H1 (cell line): ENCODE results near the gene LHFPL3. TPM values are rescaled to one million over a fixed set of nuclear protein-coding genes. Genes with fewer than 3 reads are reported as not detected.

Experiments used
- CTCF ChIA-PET: fragments of 300-600 bp; sonication (Branson Sonifier 250); formaldehyde crosslinking; loops from one replicate; lab custom pipeline; 2021; ENCODE audit not compliant: partially characterized antibody; lab: Charles Lee
- POLR2A ChIA-PET: fragments of 300-600 bp; sonication (Branson Sonifier 250); formaldehyde crosslinking; loops from one replicate; lab custom pipeline; 2021; ENCODE audit warnings: inconsistent platforms; ENCODE audit not compliant: partially characterized antibody; lab: Charles Lee
- DNase-seq, 2 experiments: peaks; one replicate each; pipeline versions ENCODE4 v3.0.0 to v3.0.0-alpha.2; 2010 to 2022; ENCODE audit warnings: low spot score in 2 of 2, low read depth in 1 of 2, mixed read lengths in 1 of 2
- FAIRE-seq: peaks from 2 replicates; lab custom pipeline; 2011; peaks lifted over from hg19 to GRCh38; lab: Jason Lieb, UNC
- H2AFZ ChIP-seq: 2 replicates; pipeline ENCODE4 v1.8.1; 2012; ENCODE audit warnings: low read length, inconsistent platforms
- H2AK5ac ChIP-seq: 2 replicates; pipeline ENCODE4 v1.6.1; 2013; ENCODE audit warnings: low read depth, low read length
- H2BK120ac ChIP-seq: replicated peaks from 2 replicates; pipeline ENCODE3; 2013; ENCODE audit warnings: low read depth, low read length, inconsistent platforms
- H2BK12ac ChIP-seq: 2 replicates; pipeline ENCODE4 v1.6.1; 2013; ENCODE audit warnings: low read depth, low read length
- H2BK15ac ChIP-seq: 2 replicates; pipeline ENCODE4 v1.6.1; 2013; ENCODE audit warnings: low read length
- H2BK20ac ChIP-seq: 2 replicates; pipeline ENCODE4 v1.6.1; 2013; ENCODE audit warnings: low read length
- H2BK5ac ChIP-seq: 2 replicates; pipeline ENCODE4 v1.6.1; 2013; ENCODE audit warnings: low read depth, low read length
- H3K14ac ChIP-seq: 2 replicates; pipeline ENCODE4 v1.6.1; 2013; ENCODE audit warnings: inconsistent platforms; ENCODE audit not compliant: insufficient read length
- H3K18ac ChIP-seq: 2 replicates; pipeline ENCODE4 v1.6.1; 2013; ENCODE audit warnings: low read length; ENCODE audit errors: extremely low read depth
- H3K23ac ChIP-seq: 2 replicates; pipeline ENCODE4 v1.6.1; 2013; ENCODE audit warnings: inconsistent platforms; ENCODE audit not compliant: insufficient read length
- H3K23me2 ChIP-seq: 2 replicates; pipeline ENCODE4 v1.6.1; 2013; ENCODE audit warnings: low read depth, low read length
- H3K27ac ChIP-seq: 2 replicates; pipeline ENCODE4 v1.6.1; 2011; ENCODE audit warnings: low read depth, low read length, inconsistent platforms
- H3K27me3 ChIP-seq, 4 experiments: replicated peaks in 1 of 4; 1 replicate in 1 of 4; 2 replicates in 3 of 4; pipeline versions ENCODE4 v1.6.1 to v1.8.1; 2011 to 2013; ENCODE audit warnings: low read length in 3 of 4, mild to moderate bottlenecking in 3 of 4, inconsistent platforms in 2 of 4, mixed read lengths in 2 of 4, moderate library complexity in 1 of 4; ENCODE audit not compliant: control insufficient read depth in 3 of 4, insufficient read depth in 3 of 4; ENCODE audit errors: extremely low read depth in 1 of 4
- H3K36me3 ChIP-seq, 4 experiments: 2 replicates each; pipeline versions ENCODE4 v1.6.1 to v1.8.1; 2011 to 2013; ENCODE audit warnings: mild to moderate bottlenecking in 4 of 4, low read length in 3 of 4, moderate library complexity in 2 of 4, control low read depth in 1 of 4, inconsistent platforms in 1 of 4; ENCODE audit not compliant: insufficient read depth in 4 of 4, control insufficient read depth in 2 of 4
- H3K4ac ChIP-seq: replicated peaks from 2 replicates; pipeline ENCODE3; 2013; ENCODE audit warnings: low read length, low read depth, mixed read lengths, inconsistent platforms; ENCODE audit not compliant: insufficient read length
- H3K4me1 ChIP-seq, 4 experiments: replicated peaks in 1 of 4; 1 replicate in 1 of 4; 2 replicates in 3 of 4; pipeline versions ENCODE4 v1.6.1 to v1.8.1; 2011 to 2013; ENCODE audit warnings: low read length in 3 of 4, inconsistent platforms in 2 of 4, mixed read lengths in 1 of 4; ENCODE audit not compliant: insufficient read depth in 4 of 4, control insufficient read depth in 3 of 4
- H3K4me2 ChIP-seq, 2 experiments: 2 replicates each; pipeline versions ENCODE4 v1.6.1 to v1.8.1; 2011 to 2013; ENCODE audit warnings: low read depth in 2 of 2, low read length in 2 of 2, control low read depth in 1 of 2, inconsistent platforms in 1 of 2, mild to moderate bottlenecking in 1 of 2; ENCODE audit not compliant: insufficient read depth in 1 of 2
- H3K4me3 ChIP-seq, 4 experiments: fragments of 200-600, 300-600 bp in 1 of 4; sonication (generic), shearing (Covaris generic), sonication (Bioruptor Twin) in 1 of 4; 2 replicates each; pipeline versions ENCODE4 v1.5.1 to v1.8.1; 2011 to 2016; ENCODE audit warnings: low read length in 4 of 4, low read depth in 3 of 4, control low read depth in 2 of 4, inconsistent platforms in 2 of 4, mild to moderate bottlenecking in 2 of 4, mixed read lengths in 1 of 4, moderate library complexity in 1 of 4; ENCODE audit not compliant: insufficient read depth in 2 of 4; ENCODE audit errors: extremely low read depth in 1 of 4
- H3K56ac ChIP-seq: replicated peaks from 2 replicates; pipeline ENCODE3; 2013; ENCODE audit warnings: low read depth, mild to moderate bottlenecking, mixed read lengths, low read length, inconsistent platforms; ENCODE audit not compliant: insufficient read length
- H3K79me1 ChIP-seq: 2 replicates; pipeline ENCODE4 v1.6.1; 2013; ENCODE audit warnings: low read depth, low read length, control low read depth
- H3K79me2 ChIP-seq, 2 experiments: 2 replicates each; pipeline versions ENCODE4 v1.6.1 to v1.8.1; 2012 to 2013; ENCODE audit warnings: low read length in 2 of 2, mild to moderate bottlenecking in 2 of 2, inconsistent platforms in 1 of 2; ENCODE audit not compliant: insufficient read depth in 2 of 2, control insufficient read depth in 1 of 2
- H3K9ac ChIP-seq, 4 experiments: replicated peaks in 1 of 4; 1 replicate in 1 of 4; 2 replicates in 3 of 4; pipeline versions ENCODE4 v1.6.1 to v1.8.1; 2011 to 2013; ENCODE audit warnings: low read depth in 3 of 4, low read length in 3 of 4, control low read depth in 2 of 4, mild to moderate bottlenecking in 2 of 4, moderate library complexity in 2 of 4, inconsistent platforms in 1 of 4; ENCODE audit errors: extremely low read depth in 1 of 4
- H3K9me3 ChIP-seq, 2 experiments: 2 replicates each; pipeline versions ENCODE4 v1.6.1 to v1.8.1; 2012 to 2013; ENCODE audit warnings: mild to moderate bottlenecking in 2 of 2, moderate library complexity in 2 of 2, control low read depth in 1 of 2, inconsistent platforms in 1 of 2, low read depth in 1 of 2, low read length in 1 of 2, mixed read lengths in 1 of 2; ENCODE audit not compliant: insufficient read depth in 2 of 2
- H4K20me1 ChIP-seq, 2 experiments: replicated peaks in 1 of 2; 2 replicates each; pipeline versions ENCODE3 to v1.8.1; 2011 to 2013; ENCODE audit warnings: inconsistent platforms in 2 of 2, low read length in 2 of 2, mild to moderate bottlenecking in 1 of 2; ENCODE audit not compliant: insufficient read depth in 2 of 2, control insufficient read depth in 1 of 2
- H4K5ac ChIP-seq: 2 replicates; pipeline ENCODE4 v1.6.1; 2013; ENCODE audit warnings: low read length, low read depth, mixed read lengths, inconsistent platforms; ENCODE audit not compliant: insufficient read length
- H4K8ac ChIP-seq: 2 replicates; pipeline ENCODE4 v1.8.0; 2013; ENCODE audit warnings: mild to moderate bottlenecking, moderate library complexity, low read length, inconsistent platforms; ENCODE audit not compliant: insufficient read depth; ENCODE audit errors: extremely low read depth
- H4K91ac ChIP-seq: replicated peaks from 2 replicates; pipeline ENCODE3; 2013; ENCODE audit warnings: low read length, mixed read lengths, inconsistent platforms; ENCODE audit not compliant: insufficient read length
- ASH2L ChIP-seq: fragments of 200-600, 300-600 bp; sonication (generic); IDR thresholded peaks from one replicate; pipeline ENCODE4 v1.7.1; 2017; ENCODE audit warnings: low read length
- CBX8 ChIP-seq: fragments of 300-800, 300-1000 bp; sonication (generic); IDR thresholded peaks from 2 replicates; pipeline ENCODE4 v1.7.1; 2016; ENCODE audit warnings: low read depth, low read length, borderline replicate concordance
- CTCF ChIP-seq, 3 experiments: IDR thresholded peaks; 1 replicate in 2 of 3; 2 replicates in 1 of 3; pipeline versions ENCODE4 v1.5.1 to v1.6.1; 2011; ENCODE audit warnings: low read length in 3 of 3, mild to moderate bottlenecking in 3 of 3, inconsistent platforms in 2 of 3, low read depth in 1 of 3, moderate library complexity in 1 of 3; ENCODE audit not compliant: insufficient read depth in 1 of 3; ENCODE audit errors: control extremely low read depth in 1 of 3
- EGR1 ChIP-seq: IDR thresholded peaks from 2 replicates; pipeline ENCODE4 v1.6.1; 2011; ENCODE audit warnings: low read depth, low read length, borderline replicate concordance
- EZH2 ChIP-seq: fragments of 200-600 bp; sonication (generic); IDR thresholded peaks from 2 replicates; pipeline ENCODE4 v1.7.1; 2012; ENCODE audit warnings: low read depth, mild to moderate bottlenecking, moderate library complexity, low read length, inconsistent platforms; ENCODE audit not compliant: severe bottlenecking
- JUND ChIP-seq: IDR thresholded peaks from 2 replicates; pipeline ENCODE4 v1.6.1; 2011; ENCODE audit warnings: mild to moderate bottlenecking, improper control_type of control experiment, low read length
- KDM1A ChIP-seq: fragments of 200-600, 300-600 bp; sonication (generic); IDR thresholded peaks from 2 replicates; pipeline ENCODE4 v1.7.1; 2016; ENCODE audit warnings: mild to moderate bottlenecking, low read length, borderline replicate concordance
- MAFK ChIP-seq: IDR thresholded peaks from 2 replicates; pipeline ENCODE4 v1.6.1; 2012; ENCODE audit warnings: low read depth, mild to moderate bottlenecking, improper control_type of control experiment, low read length
- MAX ChIP-seq: IDR thresholded peaks from 2 replicates; pipeline ENCODE4 v1.6.1; 2012; ENCODE audit warnings: inconsistent platforms
- PHF8 ChIP-seq: fragments of 200-600 bp; sonication (generic); conservative IDR thresholded peaks from 2 replicates; pipeline ENCODE4 v1.7.1; 2012; ENCODE audit warnings: low read depth, mild to moderate bottlenecking, inconsistent platforms, low read length, moderate library complexity
- POLR2AphosphoS5 ChIP-seq: IDR thresholded peaks from 2 replicates; pipeline ENCODE4 v1.6.1; 2011; ENCODE audit warnings: low read depth, low read length
- RFX5 ChIP-seq: IDR thresholded peaks from 2 replicates; pipeline ENCODE4 v1.6.1; 2011; ENCODE audit warnings: low read depth, low read length, improper control_type of control experiment, borderline replicate concordance
- SIRT6 ChIP-seq: IDR thresholded peaks from one replicate; pipeline ENCODE4 v1.7.1; 2012; ENCODE audit warnings: low read length, inconsistent platforms
- SP1 ChIP-seq: IDR thresholded peaks from 2 replicates; pipeline ENCODE4 v1.6.1; 2011; ENCODE audit warnings: low read depth, low read length
- polyA plus RNA-seq, 7 experiments: library from polyadenylated mRNA; depleted of rRNA in 3 of 7; stranded (reverse) in 5 of 7; unstranded in 2 of 7; fragments of >200 nt in 5 of 7; fragments of 200-250 nt in 2 of 7; gene quantifications; 1 replicate in 5 of 7; 2 replicates in 1 of 7; 4 replicates in 1 of 7; pipeline versions ENCODE4 v1.2.1 to v1.2.3, GENCODE V29; 2011 to 2013; ENCODE audit warnings: missing spikeins in 2 of 7, mixed read lengths in 2 of 7
- total RNA-seq: library from RNA; stranded (reverse); fragmentation: NEBNext Ultra II Directional; extraction: Animal tissue kit (Norgen Biotek cat#: 25700); gene quantifications from 2 replicates; pipeline ENCODE4 v1.2.1, GENCODE V29; 2021

The LHFPL3 gene
- total and polyA plus RNA-seq, 2 of the 8 experiments (the other 6 are each of a cell fraction or from before 2014, with no cell fraction given) = 0.24 to 0.50 TPM

- CTCF ChIA-PET = interaction anchor here (1.4 kb wide), 1 partner anchor 116 kb away, joined by 3 read pairs; no protein-coding TSS in a partner anchor
- no peaks in the 10 kb centered on the region for H3K79me2 ChIP-seq
- no peak overlapping the region for H2BK12ac ChIP-seq
- no peaks in the 10 kb centered on the region for H3K4me1 ChIP-seq
- no peaks in the 10 kb centered on the region for H4K20me1 ChIP-seq
- no peak overlapping the region for H3K56ac ChIP-seq
- FAIRE-seq (no peak), DNase-seq (no peak)
- no peaks in the 10 kb centered on the region for H3K27me3 ChIP-seq
- H3K9ac ChIP-seq = no peak overlapping the region
- POLR2A ChIA-PET = no interaction called here
- H2BK20ac ChIP-seq = no peak overlapping the region
- no peak overlapping the region for H3K4me2 ChIP-seq
- no peak overlapping the region for H3K14ac ChIP-seq
- no peak overlapping the region for H3K27ac ChIP-seq
- H2AFZ ChIP-seq = no peak overlapping the region
- H3K23me2 ChIP-seq = no peaks in the 10 kb centered on the region
- H2AK5ac ChIP-seq = no peak overlapping the region
- H4K8ac ChIP-seq = no peak overlapping the region
- no peak overlapping the region for H2BK5ac ChIP-seq
- no peak overlapping the region for H4K91ac ChIP-seq
- H3K36me3 ChIP-seq = no peaks in the 10 kb centered on the region
- no peak overlapping the region for H3K23ac ChIP-seq
- H4K5ac ChIP-seq = no peak overlapping the region
- H3K4me3 ChIP-seq = no peak overlapping the region
- H2BK120ac ChIP-seq = no peak overlapping the region
- no peak overlapping the region for H3K18ac ChIP-seq
- no peaks in the 10 kb centered on the region for H3K79me1 ChIP-seq
- no peak overlapping the region for H2BK15ac ChIP-seq
- H3K9me3 ChIP-seq = peaks cover 28 to 68% of the 10 kb centered on the region in 2 experiments
- H3K4ac ChIP-seq = no peak overlapping the region
- TF ChIP-seq KDM1A = no peak
- TF ChIP-seq MAX = no peak
- TF ChIP-seq SP1 = no peak
- no peak for TF ChIP-seq JUND
- TF ChIP-seq RFX5 = no peak
- no peak for TF ChIP-seq EZH2
- TF ChIP-seq CBX8 = no peak
- TF ChIP-seq ASH2L = no peak
- no peak for TF ChIP-seq EGR1
- no peak for TF ChIP-seq PHF8
- no peak for TF ChIP-seq SIRT6
- TF ChIP-seq CTCF (IDR thresholded peaks at IDR 0.05; ENCODE audit: control extremely low read depth in 1 of 3, insufficient read depth in 1 of 3, low read depth in 1 of 3, low read length in 3 of 3) = no peak
- no peak for TF ChIP-seq POLR2AphosphoS5
- TF ChIP-seq MAFK = no peak
These were observed 199.7 kb downstream of the LHFPL3 start for GRCh38 chr7:104528142-104528541.
